GM19023 (cell line): ENCODE measurements around the gene EPHB2.

Source experiments
- ATAC-seq: cut with Tn5 transposase; IDR thresholded peaks from one replicate; pipeline ENCODE4 v1.9.1; 2021; ENCODE audit warnings: mild to moderate bottlenecking, moderate library complexity; ENCODE audit not compliant: unreplicated experiment

The EPHB2 gene

DNA sequence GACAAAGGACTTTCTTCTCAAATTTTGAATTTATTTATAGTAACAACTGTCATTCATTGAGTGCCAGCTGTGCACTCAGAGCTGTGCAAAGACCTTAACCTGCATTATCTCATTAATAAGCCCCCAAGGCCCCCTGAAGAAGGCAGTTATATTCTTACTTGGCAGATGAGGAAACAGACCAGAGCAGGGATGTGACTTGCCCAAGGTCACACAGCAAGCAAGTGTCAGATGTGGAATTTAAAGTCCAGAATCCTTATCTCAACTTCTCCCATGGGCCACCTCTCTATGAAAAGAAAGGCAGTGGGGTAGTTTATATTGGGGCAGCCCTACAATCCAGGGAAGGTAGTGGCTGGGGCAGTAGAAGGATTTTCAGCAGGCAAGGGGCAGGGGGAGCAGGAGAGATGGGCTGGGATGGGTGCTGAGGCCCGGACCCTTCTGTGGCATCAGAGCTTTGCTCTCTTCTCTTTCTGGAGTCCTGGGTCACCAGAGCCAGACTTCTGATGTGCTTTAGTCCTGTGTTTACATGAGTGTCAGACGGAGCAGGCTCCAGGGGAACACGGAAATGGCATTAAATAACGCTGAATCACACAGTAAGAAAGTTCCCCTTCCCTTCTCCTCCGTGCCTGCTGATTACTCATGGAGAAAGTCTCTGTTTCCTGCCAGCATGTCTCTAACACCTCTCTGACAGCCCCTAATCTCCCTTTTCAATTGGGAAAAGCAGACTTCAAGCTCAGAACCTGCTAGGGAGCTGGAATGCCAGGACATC lies 39.5 kb downstream of the EPHB2 start:
- no peak for ATAC-seq

DNA sequence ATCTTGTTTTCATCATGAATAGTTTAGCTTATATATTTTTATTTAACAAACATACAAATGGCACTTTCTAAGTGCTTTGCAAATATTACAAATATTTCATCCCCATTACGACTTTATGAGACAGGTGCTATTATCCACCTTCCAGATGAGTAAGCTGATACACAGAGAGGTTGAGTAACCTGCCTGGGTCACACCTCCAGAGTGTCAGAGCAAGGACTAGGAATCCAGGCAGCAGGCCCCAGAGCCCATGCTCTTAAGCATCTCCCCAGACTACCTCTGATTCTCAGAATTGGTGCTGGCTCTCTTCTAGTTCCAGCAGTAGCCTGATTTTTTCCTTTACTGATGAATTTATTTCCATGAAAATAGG lies 40.0 kb downstream of the EPHB2 start:
- no peak for ATAC-seq

DNA sequence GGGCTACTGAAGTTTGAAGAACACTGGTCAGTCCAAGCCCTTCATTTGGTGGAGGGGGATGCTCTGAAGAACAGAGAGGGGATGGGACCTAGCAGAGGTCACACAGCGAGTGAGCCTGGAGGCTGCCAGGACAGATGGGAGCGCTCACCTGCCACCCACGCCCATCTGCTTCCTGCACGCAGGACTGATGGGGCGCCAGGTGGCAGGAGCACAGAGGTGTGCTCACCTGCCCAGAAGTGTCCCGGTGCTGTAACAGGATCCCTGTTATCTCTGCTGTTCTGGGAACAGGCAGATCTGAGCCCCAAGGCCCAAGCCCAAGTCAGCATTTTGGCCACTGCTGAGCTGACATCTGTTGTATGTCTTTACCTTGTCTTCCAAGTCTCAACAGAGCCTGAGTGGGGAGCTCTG lies 40.5 kb downstream of the EPHB2 start:
- ATAC-seq, result no peak

DNA sequence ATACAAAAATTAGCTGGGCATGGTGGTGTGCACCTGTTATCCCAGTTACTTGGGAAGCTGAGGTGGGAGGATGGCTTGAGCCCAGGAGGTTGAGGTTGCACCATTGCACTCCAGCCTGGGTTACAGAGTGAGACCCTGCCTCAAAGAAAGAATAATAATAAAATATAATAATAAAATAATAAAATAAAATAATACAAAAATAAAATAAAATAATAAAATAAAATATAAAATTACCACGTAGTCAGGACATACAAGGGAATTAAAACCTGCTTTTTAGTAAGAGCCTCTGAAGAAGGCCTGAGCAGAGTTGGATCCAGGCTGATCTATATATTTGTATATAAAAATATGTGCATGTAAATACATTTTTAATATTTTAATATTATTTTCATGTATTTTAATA lies 41.7 kb downstream of the EPHB2 start:
- no peak for ATAC-seq

GRCh38 chr1:22753481-22753971 lies 42.9 kb downstream of the EPHB2 start:
- no peak for ATAC-seq

GRCh38 chr1:22754106-22754768 lies 43.6 kb downstream of the EPHB2 start:
- no peak for ATAC-seq

- no peak for ATAC-seq
These were observed 44.2 kb downstream of the EPHB2 start for GRCh38 chr1:22754824-22755223.

GRCh38 chr1:22755641-22756040 lies 45.0 kb downstream of the EPHB2 start:
- no peak for ATAC-seq

- ATAC-seq, result no peak
These were observed 45.6 kb downstream of the EPHB2 start for GRCh38 chr1:22756125-22756735.

DNA sequence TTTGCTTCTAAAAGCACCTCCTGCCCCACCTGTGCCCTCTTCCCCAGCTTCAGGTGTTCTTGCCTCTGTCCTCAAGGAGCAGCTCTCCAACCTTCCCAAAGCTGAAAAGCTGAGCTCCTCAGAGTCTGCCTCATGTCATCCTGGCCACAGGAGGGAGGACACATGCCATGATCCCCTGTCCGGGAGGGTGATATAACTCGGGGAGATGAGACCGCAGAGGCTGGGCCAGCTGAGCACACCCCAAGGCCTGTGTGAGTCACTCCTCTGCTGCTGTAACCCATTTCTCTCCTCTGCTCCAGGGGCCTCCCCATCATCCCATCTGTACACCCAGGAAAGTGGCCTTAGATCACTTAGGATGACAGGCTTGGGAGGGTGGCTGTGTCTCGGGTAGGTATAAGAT lies 49.8 kb downstream of the EPHB2 start:
- no peak for ATAC-seq

DNA sequence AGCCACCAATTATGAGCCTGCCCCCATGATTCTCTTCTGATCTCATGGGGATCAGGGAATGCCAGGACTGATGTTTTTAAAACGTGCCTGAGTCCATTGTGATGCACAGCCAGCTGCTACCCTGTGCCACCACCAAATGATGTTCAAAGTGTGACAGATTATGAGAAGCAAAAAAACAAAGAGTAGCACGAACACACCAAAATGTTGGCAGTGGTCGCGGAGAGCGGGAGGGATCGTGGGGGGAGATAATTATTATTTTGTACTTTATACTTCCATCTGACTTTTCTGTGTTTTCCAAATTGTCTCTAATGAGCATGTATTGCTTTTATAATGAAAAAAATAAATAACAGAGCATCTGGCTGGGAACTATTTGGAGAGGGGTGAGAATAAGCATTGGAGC lies 50.5 kb downstream of the EPHB2 start:
- ATAC-seq, result no peak

GRCh38 chr1:22761821-22762220 lies 51.2 kb downstream of the EPHB2 start:
- no peak for ATAC-seq

DNA sequence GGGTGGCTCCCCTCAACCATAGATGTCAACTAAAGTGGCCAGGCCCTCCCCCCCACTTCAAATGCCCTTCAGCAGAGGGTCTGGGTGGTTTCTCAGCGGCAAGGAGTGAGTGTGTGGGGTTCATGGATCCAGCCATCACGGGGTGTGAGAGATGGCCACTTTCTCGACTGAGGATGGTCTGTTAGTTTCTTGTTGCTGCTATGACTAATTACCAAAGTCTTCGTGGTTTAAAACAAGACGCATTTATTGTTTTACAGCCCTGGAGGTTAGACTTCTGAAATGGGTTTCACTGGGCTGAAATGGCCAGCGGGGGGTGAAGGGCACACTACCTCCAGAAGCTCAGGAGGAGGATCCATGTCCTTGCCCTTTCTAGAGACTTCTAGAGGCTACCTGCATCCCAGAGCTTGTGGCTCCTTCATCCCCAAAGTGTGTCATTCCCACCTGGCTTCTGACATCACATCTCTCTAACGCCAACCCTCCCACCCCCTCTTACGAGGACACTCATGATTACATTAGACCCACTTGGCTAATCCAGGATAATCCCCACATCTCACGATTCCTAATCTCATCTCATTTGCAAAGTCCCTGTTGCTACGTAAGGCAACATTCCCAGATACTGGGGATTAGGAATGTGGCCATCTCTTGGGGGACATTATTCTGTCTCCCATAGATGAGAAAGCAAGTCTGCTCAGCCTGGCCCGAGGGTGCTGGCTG lies 53.0 kb downstream of the EPHB2 start:
- no peak for ATAC-seq

DNA sequence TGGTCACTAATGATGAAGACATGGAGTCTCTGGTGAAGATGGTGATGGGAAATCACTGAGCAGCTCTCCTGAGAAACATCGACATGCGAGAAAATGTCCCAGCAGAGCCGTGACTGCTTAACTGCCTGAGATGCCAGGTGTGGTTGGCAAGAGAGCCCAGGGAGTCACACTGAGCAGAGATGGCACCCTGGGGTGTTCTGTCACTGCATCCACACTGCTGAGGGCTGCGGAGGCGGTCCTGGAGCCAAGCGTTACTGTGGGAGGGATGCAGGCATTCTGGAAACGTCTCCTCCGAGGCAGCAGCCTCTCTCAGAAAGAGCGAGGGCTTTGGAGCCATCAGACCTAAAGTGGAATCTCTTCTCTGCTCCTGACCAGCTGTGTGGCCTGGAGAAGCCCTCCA lies 57.2 kb downstream of the EPHB2 start:
- no peak for ATAC-seq

GRCh38 chr1:22769932-22770331 lies 59.3 kb downstream of the EPHB2 start:
- ATAC-seq, result no peak

DNA sequence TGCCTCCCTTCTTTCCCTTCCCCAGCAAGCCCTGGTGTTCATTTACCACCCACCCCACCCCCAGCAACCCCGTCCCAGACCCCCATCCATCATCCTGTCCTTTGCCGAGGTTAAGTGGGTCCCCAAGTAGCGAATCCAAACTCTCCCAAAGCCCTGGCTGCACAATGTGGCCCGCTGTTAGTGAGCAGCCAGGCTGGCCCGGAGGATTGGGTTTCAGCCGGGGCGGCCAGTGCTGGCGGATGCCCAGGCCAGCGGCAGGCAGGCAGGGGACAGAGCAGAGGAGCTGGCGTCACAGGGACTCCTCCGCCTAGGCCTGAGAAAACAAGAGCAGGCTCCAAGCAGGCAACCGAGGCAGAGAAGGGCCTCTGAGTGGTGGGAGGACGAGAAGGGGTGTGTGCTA lies 61.4 kb downstream of the EPHB2 start:
- no peak for ATAC-seq

DNA sequence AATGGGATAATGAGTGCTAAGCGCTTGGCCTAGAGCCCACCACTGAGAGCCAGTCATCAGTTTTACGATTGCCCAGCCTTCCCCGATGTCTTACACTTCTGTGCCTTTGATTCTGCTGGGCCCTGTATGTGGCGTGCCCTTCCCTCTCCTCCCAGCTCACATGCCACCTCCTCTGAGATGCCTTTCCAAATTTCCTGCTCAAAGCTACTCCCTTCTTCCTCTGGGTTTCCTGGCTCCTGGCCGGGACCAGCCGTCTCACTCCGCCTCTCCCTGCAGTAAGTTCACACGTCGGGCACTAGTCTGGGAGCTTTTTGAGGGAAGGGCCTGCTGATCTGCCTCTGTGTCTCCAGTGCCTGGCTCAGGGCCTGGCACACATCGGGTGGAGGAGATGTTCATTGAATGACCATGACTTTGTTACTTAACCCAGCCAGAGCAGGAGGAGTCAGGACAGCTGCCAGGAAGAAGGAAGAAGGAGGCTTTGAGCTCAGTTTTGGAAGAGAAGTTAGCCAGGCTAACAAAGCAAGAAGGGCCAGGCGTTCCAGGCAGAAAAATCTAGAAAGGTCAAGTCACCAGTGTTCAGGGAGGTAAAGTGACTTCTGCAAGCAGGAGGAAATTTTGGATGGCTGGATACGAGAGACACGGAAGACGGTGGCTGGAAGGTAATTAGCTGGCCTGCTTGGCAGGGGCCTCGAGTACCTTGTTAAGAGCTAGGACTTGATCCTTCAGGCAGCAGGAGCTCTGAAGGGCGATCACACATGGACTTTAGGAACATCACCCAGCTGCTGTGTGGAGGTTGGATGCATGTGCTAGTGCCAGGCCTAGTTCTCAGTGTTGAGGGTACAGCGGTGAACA lies 63.6 kb downstream of the EPHB2 start:
- ATAC-seq, result no peak

- no peak for ATAC-seq
These were observed 64.2 kb downstream of the EPHB2 start for GRCh38 chr1:22774833-22775182.

GRCh38 chr1:22775478-22775877 lies 64.8 kb downstream of the EPHB2 start:
- no peak for ATAC-seq

GRCh38 chr1:22776035-22776613 lies 65.5 kb downstream of the EPHB2 start:
- no peak for ATAC-seq
